Prostate gland (tissue), 2 donors: ENCODE data around the gene SEMA5A. TPM values are rescaled to one million over a fixed set of nuclear protein-coding genes. Genes with fewer than 3 reads are reported as not detected.

ENCODE experiments used
- DNase-seq: peaks from one replicate; pipeline ENCODE4 v3.0.0-alpha.2; 2019; ENCODE audit warnings: low spot score
- H3K27ac ChIP-seq, 2 donors: fragments of 200-600 bp; sonication (generic); 2 replicates each; pipeline ENCODE4 v1.5.1; 2017 to 2019
- H3K27me3 ChIP-seq: fragments of 200-600 bp; sonication (generic); replicated peaks from 2 replicates; pipeline ENCODE4 v1.5.1; 2019; ENCODE audit not compliant: insufficient read depth
- H3K36me3 ChIP-seq, 2 donors: fragments of 200-600 bp; sonication (generic); 1 replicate in 1 of 2; 2 replicates in 1 of 2; pipeline versions ENCODE4 v1.5.1 to v1.8.1; 2017 to 2019
- H3K4me1 ChIP-seq: fragments of 200-600 bp; sonication (generic); replicated peaks from 2 replicates; pipeline ENCODE4 v1.5.1; 2019
- H3K4me3 ChIP-seq, 2 donors: fragments of 200-600 bp; sonication (generic); 2 replicates each; pipeline ENCODE4 v1.5.1; 2017 to 2019
- H3K9me3 ChIP-seq: fragments of 200-600 bp; sonication (generic); 2 replicates; pipeline ENCODE4 v1.5.1; 2017
- CTCF ChIP-seq, 4 experiments: fragments of 200-600 bp in 2 of 4; fragments of 450-650 bp in 2 of 4; sonication (generic) in 2 of 4; IDR thresholded peaks; 1 replicate in 3 of 4; 2 replicates in 1 of 4; pipeline ENCODE4 v1.5.1; 2016 to 2019; ENCODE audit warnings: antibody characterized with exemption in 4 of 4, mild to moderate bottlenecking in 2 of 4, moderate library complexity in 2 of 4
- POLR2A ChIP-seq: fragments of 450-650 bp; IDR thresholded peaks from one replicate; pipeline ENCODE4 v1.6.1; 2016; ENCODE audit warnings: antibody characterized with exemption, mild to moderate bottlenecking
- POLR2AphosphoS5 ChIP-seq: sonication (generic); formaldehyde crosslinking; IDR thresholded peaks from one replicate; pipeline ENCODE4 v1.6.1; 2017; ENCODE audit warnings: antibody characterized with exemption
- WGBS: methylation state at CpG from one replicate; pipeline ENCODE4 v1.1.5; 2018; 5-methylcytosine and 5-hydroxymethylcytosine counted together
- intact Hi-C: fragments of 100-400 bp; cut with DNase I; formaldehyde crosslinking; loops from one replicate; pipeline ENCODE4 v1.14.2; 2022
- total RNA-seq, 2 donors: library from RNA; depleted of rRNA; stranded (reverse); fragments of >200 nt; gene quantifications; one replicate each; pipeline ENCODE4 v1.1.0, GENCODE V29; 2016

Gene SEMA5A
- total RNA-seq, 2 donors from 2014 or later = 4.5 to 21.7 TPM

DNA sequence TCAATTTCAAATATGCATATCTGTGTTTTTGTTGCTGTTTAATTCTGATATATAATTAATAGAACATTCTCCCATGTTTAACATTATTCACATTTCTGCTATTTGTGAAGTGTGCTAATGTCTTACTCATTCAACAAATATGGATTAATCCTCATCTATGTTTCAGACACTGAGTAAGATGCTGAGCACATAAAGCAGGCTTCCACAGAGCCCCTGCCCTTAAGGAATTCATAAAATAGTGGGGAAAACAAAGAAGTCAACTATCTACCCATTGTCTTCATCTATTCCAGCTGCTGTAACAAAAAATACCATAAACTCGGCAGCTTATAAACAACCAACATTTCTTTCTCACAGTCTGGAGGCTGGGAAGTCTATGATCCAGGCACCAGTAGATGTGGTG is 333.3 kb downstream of the SEMA5A start:
- Histone ChIP-seq H3K27me3 (no peaks in the 10 kb centered on the region), H3K36me3 (no peaks in the 10 kb centered on the region)
- WGBS = 28% methylated on average over 1 of the region's 1 CpG

DNA sequence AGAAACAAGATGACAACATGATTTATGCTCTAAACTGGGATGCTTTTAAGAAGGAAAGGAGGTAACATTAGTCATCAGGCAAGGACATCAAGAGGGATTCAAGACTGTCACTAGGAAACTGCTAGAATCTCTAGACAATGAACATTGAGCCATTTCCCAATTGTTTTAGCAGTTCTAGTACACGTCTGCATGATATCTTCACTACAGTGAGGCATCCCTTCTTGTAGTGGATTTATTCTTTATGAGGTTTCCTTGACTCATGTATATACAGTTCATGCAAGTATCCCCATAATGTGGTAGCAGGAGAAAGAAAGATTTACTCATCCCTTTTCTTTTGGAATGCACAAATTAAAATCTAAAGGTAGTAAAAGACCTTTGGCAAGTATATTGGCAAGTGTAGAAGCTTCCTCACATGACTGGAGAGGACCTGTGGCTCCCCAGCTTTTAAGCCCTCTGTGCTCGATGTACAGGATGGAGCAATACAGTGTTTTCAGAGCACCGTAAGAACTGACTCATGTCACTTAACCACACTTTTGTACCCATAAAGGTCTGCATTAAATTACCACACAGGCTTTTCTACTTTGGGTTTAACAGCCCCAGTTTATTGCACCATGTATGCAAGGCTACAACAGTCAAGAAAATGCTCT is 335.9 kb downstream of the SEMA5A start:
- H3K27me3 ChIP-seq = no peaks in the 10 kb centered on the region
- no peak overlapping the region for H3K27ac ChIP-seq
- no peaks in the 10 kb centered on the region for H3K4me1 ChIP-seq
- no peak overlapping the region for H3K4me3 ChIP-seq
- intact Hi-C loops = loop anchor here (5.0 kb wide), 1 partner anchor 453 kb away; no protein-coding TSS in a partner anchor
- no peaks in the 10 kb centered on the region for H3K36me3 ChIP-seq
- 81% methylated on average over 3 of the region's 3 CpGs for WGBS
- no peak for DNase-seq
- no peaks in the 10 kb centered on the region for H3K9me3 ChIP-seq
- TF ChIP-seq POLR2AphosphoS5 (no peak), POLR2A (no peak), CTCF (IDR thresholded peaks at IDR 0.05) (no peak)

More for the DNA sequence above, 333.3 kb downstream of the SEMA5A start:
- no peak for TF ChIP-seq POLR2A
- TF ChIP-seq POLR2AphosphoS5 = no peak
- TF ChIP-seq CTCF (IDR thresholded peaks at IDR 0.05) = no peak
- Histone ChIP-seq H3K4me3 (no peak overlapping the region), H3K9me3 (no peaks in the 10 kb centered on the region), H3K27ac (no peak overlapping the region), H3K4me1 (no peaks in the 10 kb centered on the region)
- intact Hi-C loops = no loop called here
- DNase-seq = no peak

DNA sequence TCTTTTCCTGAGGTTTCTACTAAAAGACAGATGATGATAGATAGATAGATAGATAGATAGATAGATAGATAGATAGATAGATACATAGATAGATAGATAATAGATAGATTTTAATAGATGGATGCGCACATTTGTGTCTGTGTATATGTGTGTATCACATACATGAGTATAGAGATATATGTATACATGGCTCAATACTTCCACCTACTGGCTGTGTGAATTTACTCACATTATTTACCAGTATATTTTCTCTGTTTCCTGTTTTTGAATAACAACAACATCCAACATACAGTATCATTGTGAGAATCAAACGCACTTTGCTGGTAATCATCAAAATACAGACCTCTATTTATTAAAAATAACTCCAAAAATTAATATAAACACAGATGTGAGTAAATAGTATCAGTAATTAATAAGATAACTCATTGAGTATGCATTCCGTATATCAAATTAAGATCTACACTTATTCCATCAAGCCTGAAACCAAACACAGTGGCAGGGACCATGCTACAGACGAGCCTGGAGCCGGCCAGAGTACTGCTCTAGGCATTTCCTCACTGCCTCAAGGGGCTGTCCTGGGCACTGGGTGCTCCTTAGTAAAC is 338.0 kb downstream of the SEMA5A start:
- 62% methylated on average over 5 of the region's 5 CpGs for WGBS
- TF ChIP-seq CTCF (IDR thresholded peaks at IDR 0.05) = peak; percentile 16 to 76 (median 60)
- TF ChIP-seq POLR2AphosphoS5 = no peak
- TF ChIP-seq POLR2A = no peak
- no peak overlapping the region for H3K27ac ChIP-seq

DNA sequence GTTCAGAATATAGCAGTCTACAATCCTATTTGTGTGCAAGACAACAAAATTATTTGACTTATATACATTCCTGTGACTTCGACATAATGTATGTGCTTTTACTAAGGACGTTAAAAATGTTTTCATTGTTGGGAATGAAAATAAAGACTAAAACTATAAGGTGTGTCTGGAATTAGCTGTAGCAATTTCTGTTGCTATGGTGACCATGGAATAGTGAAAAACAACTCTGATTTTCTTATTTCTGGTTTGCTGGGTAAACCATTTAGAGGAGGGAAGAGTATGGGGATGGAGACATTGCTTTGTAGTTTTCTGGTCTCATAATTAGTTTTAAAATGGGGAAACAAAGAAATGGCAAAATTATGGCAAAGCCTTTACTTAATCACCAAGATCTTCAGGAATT is 343.2 kb downstream of the SEMA5A start:
- no peak for DNase-seq
- intact Hi-C loops = no loop called here
- Histone ChIP-seq H3K4me1 (no peaks in the 10 kb centered on the region), H3K27ac (no peak overlapping the region), H3K27me3 (no peaks in the 10 kb centered on the region), H3K36me3 (no peaks in the 10 kb centered on the region), H3K9me3 (no peaks in the 10 kb centered on the region), H3K4me3 (no peak overlapping the region)
- TF ChIP-seq POLR2A (no peak), POLR2AphosphoS5 (no peak), CTCF (IDR thresholded peaks at IDR 0.05) (no peak)
- WGBS = 88% methylated on average over 2 of the region's 2 CpGs

More for the DNA sequence above, 338.0 kb downstream of the SEMA5A start:
- DNase-seq = no peak
- intact Hi-C loops = loop anchor here (5.0 kb wide), 1 partner anchor 451 kb away; no protein-coding TSS in a partner anchor
- H3K27me3 ChIP-seq = no peaks in the 10 kb centered on the region
- no peak overlapping the region for H3K4me3 ChIP-seq
- H3K36me3 ChIP-seq = no peaks in the 10 kb centered on the region
- H3K9me3 ChIP-seq = no peaks in the 10 kb centered on the region
- H3K4me1 ChIP-seq = no peaks in the 10 kb centered on the region

DNA sequence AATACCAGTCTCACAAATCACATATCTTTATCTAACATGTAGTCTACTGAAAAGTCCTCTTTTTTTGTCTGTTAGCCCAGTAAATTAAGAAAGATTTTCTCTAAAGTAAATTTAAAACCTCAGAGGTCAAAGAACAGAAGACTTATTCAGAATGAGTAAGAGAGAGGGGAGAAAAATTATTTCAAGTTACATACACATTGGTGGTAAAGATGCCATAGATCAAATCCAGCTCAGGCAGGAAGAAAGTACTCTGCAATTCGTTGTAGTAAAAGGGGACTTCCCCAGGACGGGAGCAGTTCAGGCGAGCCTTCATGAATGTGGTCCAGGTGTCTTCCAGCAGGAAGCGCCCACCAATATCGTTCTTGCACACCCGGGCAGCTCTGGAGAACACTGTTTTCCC is 344.1 kb downstream of the SEMA5A start:
- DNase-seq = no peak
- no peaks in the 10 kb centered on the region for H3K9me3 ChIP-seq
- 87% methylated on average over 6 of the region's 6 CpGs for WGBS

More for the DNA sequence above, 344.1 kb downstream of the SEMA5A start:
- H3K27ac ChIP-seq = no peak overlapping the region
- no peaks in the 10 kb centered on the region for H3K36me3 ChIP-seq
- H3K4me1 ChIP-seq = no peaks in the 10 kb centered on the region
- intact Hi-C loops = no loop called here
- no peaks in the 10 kb centered on the region for H3K27me3 ChIP-seq
- no peak overlapping the region for H3K4me3 ChIP-seq
- TF ChIP-seq POLR2A = no peak
- no peak for TF ChIP-seq CTCF (IDR thresholded peaks at IDR 0.05)
- no peak for TF ChIP-seq POLR2AphosphoS5
